SK-N-SH treated with all-trans-retinoic acid at 6 μM for 48 hours (cell line): ENCODE data around the gene ATP13A2.

Experiments
- ATAC-seq: fragments of 200-7000 bp; cut with Tn5 transposase; 3 replicates; pipeline ENCODE4 v1.9.1; 2020; ENCODE audit warnings: mild to moderate bottlenecking, moderate library complexity
- ARNTL ChIP-seq: fragments of 450-650 bp; formaldehyde crosslinking; IDR thresholded peaks from 2 replicates; pipeline ENCODE4 v1.5.0; 2020; ENCODE audit warnings: low read depth, mild to moderate bottlenecking, moderate library complexity, borderline replicate concordance
- BACH2 ChIP-seq: fragments of 250-450 bp; sonication (Bioruptor Pico); IDR thresholded peaks from 2 replicates; pipeline ENCODE4 v1.9.0; 2021; ENCODE audit warnings: mild to moderate bottlenecking, borderline replicate concordance
- CSDC2 ChIP-seq: fragments of 250-450 bp; sonication (Bioruptor Pico); IDR thresholded peaks from 2 replicates; pipeline ENCODE4 v1.5.0; 2020; ENCODE audit warnings: mild to moderate bottlenecking, moderate library complexity
- ESRRG ChIP-seq: fragments of 250-450 bp; sonication (Bioruptor Pico); IDR thresholded peaks from 2 replicates; pipeline ENCODE4 v1.6.1; 2021; ENCODE audit warnings: mild to moderate bottlenecking
- GLIS3 ChIP-seq: fragments of 250-450 bp; sonication (Bioruptor Pico); IDR thresholded peaks from 2 replicates; pipeline ENCODE4 v1.5.0; 2020; ENCODE audit warnings: mild to moderate bottlenecking, moderate library complexity
- ISL1 ChIP-seq: fragments of 250-450 bp; sonication (Bioruptor Pico); IDR thresholded peaks from 2 replicates; pipeline ENCODE4 v2.1.2; 2022; ENCODE audit warnings: mild to moderate bottlenecking, moderate library complexity
- OSR1 ChIP-seq: fragments of 250-450 bp; sonication (Bioruptor Pico); IDR thresholded peaks from 2 replicates; pipeline ENCODE4 v1.8.0; 2022; ENCODE audit warnings: moderate library complexity, mild to moderate bottlenecking, inconsistent platforms
- PPARA ChIP-seq: fragments of 250-450 bp; sonication (Bioruptor Pico); IDR thresholded peaks from 2 replicates; pipeline ENCODE4 v1.5.0; 2020; ENCODE audit warnings: mild to moderate bottlenecking, borderline replicate concordance
- RARB ChIP-seq: fragments of 250-450 bp; sonication (Bioruptor Pico); IDR thresholded peaks from 2 replicates; pipeline ENCODE4 v1.8.0; 2021; ENCODE audit warnings: mild to moderate bottlenecking, moderate library complexity
- SNAI2 ChIP-seq: fragments of 250-450 bp; sonication (Bioruptor Pico); IDR thresholded peaks from 2 replicates; pipeline ENCODE4 v1.5.0; 2020; ENCODE audit warnings: mild to moderate bottlenecking, moderate library complexity
- TCF4 ChIP-seq: fragments of 250-450 bp; sonication (Bioruptor Pico); IDR thresholded peaks from 2 replicates; pipeline ENCODE4 v1.8.0; 2021; ENCODE audit warnings: mild to moderate bottlenecking, moderate library complexity, borderline replicate concordance
- TOX ChIP-seq: fragments of 250-450 bp; sonication (Bioruptor Pico); IDR thresholded peaks from 2 replicates; pipeline ENCODE4 v1.8.0; 2021; ENCODE audit warnings: mild to moderate bottlenecking, moderate library complexity, borderline replicate concordance
- ZFP3 ChIP-seq: fragments of 250-450 bp; sonication (Bioruptor Pico); IDR thresholded peaks from 2 replicates; pipeline ENCODE4 v1.5.0; 2020; ENCODE audit warnings: mild to moderate bottlenecking, moderate library complexity
- ZNF565 ChIP-seq: fragments of 450-650 bp; formaldehyde crosslinking; conservative IDR thresholded peaks from 2 replicates; pipeline ENCODE4 v1.5.0; 2020; ENCODE audit warnings: low read depth, mild to moderate bottlenecking, moderate library complexity
- ZNF70 ChIP-seq: fragments of 450-650 bp; formaldehyde crosslinking; IDR thresholded peaks from 2 replicates; pipeline ENCODE4 v1.5.0; 2020; ENCODE audit warnings: mild to moderate bottlenecking, moderate library complexity
- ZNF8 ChIP-seq: fragments of 450-650 bp; formaldehyde crosslinking; IDR thresholded peaks from 2 replicates; pipeline ENCODE4 v1.5.0; 2020; ENCODE audit warnings: mild to moderate bottlenecking, moderate library complexity
- TF ChIP-seq, protein P1 (sequence below): fragments of 250-450 bp; sonication (Bioruptor Pico); IDR thresholded peaks from 2 replicates; pipeline ENCODE4 v1.8.0; 2020; ENCODE audit warnings: mild to moderate bottlenecking, moderate library complexity, borderline replicate concordance
- TF ChIP-seq, protein P2 (sequence below): fragments of 250-450 bp; sonication (Bioruptor Pico); IDR thresholded peaks from 2 replicates; pipeline ENCODE4 v1.8.0; 2021; ENCODE audit warnings: low read depth, mild to moderate bottlenecking, moderate library complexity, borderline replicate concordance
- TF ChIP-seq, protein P3 (sequence below): fragments of 250-450 bp; sonication (Bioruptor Pico); IDR thresholded peaks from 2 replicates; pipeline ENCODE4 v1.5.1; 2021; ENCODE audit warnings: mild to moderate bottlenecking, moderate library complexity
- TF ChIP-seq, protein P4 (sequence below): fragments of 250-450 bp; sonication (Bioruptor Pico); IDR thresholded peaks from 2 replicates; pipeline ENCODE4 v1.5.1; 2020; ENCODE audit warnings: low read depth, mild to moderate bottlenecking, moderate library complexity
- TF ChIP-seq, protein P5 (sequence below): fragments of 250-450 bp; sonication (Bioruptor Pico); IDR thresholded peaks from 2 replicates; pipeline ENCODE4 v1.5.0; 2020; ENCODE audit warnings: mild to moderate bottlenecking, moderate library complexity

The ATP13A2 gene

DNA sequence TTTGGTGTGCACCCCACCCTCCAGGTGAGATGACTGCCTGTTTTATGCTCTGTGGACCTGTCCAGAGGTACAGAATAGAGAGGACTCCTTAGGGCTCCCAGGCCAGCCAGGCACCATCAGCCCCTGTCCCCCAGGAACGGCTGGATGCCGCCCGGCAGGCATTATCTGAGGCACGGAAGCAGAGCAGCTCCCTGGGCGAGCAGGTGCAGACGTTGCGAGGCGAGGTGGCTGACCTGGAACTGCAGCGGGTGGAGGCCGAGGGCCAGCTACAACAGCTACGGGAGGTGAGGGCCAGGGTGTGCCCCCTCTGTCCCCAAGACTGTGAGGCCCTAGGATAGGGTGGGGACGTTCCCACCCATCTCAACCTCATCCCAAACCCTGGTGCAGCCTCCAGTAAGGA, 42.1 kb downstream of the ATP13A2 start:
- TF ChIP-seq GLIS3 (CRISPR knock-in tag) (no peak), OSR1 (CRISPR knock-in tag) (no peak), ISL1 (CRISPR knock-in tag) (no peak), ZNF8 (no peak), TCF4 (CRISPR knock-in tag) (no peak), ZFP3 (no peak), BACH2 (CRISPR knock-in tag) (no peak), ZNF565 (CRISPR knock-in tag) (no peak), ARNTL (CRISPR knock-in tag) (no peak), SNAI2 (CRISPR knock-in tag) (no peak), ESRRG (CRISPR knock-in tag) (no peak), RARB (no peak), ZNF70 (CRISPR knock-in tag) (no peak)
- TF ChIP-seq, protein P1, sequence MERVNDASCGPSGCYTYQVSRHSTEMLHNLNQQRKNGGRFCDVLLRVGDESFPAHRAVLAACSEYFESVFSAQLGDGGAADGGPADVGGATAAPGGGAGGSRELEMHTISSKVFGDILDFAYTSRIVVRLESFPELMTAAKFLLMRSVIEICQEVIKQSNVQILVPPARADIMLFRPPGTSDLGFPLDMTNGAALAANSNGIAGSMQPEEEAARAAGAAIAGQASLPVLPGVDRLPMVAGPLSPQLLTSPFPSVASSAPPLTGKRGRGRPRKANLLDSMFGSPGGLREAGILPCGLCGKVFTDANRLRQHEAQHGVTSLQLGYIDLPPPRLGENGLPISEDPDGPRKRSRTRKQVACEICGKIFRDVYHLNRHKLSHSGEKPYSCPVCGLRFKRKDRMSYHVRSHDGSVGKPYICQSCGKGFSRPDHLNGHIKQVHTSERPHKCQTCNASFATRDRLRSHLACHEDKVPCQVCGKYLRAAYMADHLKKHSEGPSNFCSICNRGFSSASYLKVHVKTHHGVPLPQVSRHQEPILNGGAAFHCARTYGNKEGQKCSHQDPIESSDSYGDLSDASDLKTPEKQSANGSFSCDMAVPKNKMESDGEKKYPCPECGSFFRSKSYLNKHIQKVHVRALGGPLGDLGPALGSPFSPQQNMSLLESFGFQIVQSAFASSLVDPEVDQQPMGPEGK (CRISPR knock-in tag), result no peak
- TF ChIP-seq, protein P2, sequence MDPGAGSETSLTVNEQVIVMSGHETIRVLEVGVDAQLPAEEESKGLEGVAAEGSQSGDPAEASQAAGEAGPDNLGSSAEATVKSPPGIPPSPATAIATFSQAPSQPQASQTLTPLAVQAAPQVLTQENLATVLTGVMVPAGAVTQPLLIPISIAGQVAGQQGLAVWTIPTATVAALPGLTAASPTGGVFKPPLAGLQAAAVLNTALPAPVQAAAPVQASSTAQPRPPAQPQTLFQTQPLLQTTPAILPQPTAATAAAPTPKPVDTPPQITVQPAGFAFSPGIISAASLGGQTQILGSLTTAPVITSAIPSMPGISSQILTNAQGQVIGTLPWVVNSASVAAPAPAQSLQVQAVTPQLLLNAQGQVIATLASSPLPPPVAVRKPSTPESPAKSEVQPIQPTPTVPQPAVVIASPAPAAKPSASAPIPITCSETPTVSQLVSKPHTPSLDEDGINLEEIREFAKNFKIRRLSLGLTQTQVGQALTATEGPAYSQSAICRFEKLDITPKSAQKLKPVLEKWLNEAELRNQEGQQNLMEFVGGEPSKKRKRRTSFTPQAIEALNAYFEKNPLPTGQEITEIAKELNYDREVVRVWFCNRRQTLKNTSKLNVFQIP (CRISPR knock-in tag), result no peak
- TF ChIP-seq, protein P3, sequence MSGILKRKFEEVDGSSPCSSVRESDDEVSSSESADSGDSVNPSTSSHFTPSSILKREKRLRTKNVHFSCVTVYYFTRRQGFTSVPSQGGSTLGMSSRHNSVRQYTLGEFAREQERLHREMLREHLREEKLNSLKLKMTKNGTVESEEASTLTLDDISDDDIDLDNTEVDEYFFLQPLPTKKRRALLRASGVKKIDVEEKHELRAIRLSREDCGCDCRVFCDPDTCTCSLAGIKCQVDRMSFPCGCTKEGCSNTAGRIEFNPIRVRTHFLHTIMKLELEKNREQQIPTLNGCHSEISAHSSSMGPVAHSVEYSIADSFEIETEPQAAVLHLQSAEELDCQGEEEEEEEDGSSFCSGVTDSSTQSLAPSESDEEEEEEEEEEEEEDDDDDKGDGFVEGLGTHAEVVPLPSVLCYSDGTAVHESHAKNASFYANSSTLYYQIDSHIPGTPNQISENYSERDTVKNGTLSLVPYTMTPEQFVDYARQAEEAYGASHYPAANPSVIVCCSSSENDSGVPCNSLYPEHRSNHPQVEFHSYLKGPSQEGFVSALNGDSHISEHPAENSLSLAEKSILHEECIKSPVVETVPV, result no peak
- TF ChIP-seq, protein P4, sequence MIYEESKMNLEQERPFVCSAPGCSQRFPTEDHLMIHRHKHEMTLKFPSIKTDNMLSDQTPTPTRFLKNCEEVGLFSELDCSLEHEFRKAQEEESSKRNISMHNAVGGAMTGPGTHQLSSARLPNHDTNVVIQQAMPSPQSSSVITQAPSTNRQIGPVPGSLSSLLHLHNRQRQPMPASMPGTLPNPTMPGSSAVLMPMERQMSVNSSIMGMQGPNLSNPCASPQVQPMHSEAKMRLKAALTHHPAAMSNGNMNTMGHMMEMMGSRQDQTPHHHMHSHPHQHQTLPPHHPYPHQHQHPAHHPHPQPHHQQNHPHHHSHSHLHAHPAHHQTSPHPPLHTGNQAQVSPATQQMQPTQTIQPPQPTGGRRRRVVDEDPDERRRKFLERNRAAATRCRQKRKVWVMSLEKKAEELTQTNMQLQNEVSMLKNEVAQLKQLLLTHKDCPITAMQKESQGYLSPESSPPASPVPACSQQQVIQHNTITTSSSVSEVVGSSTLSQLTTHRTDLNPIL (CRISPR knock-in tag), result no peak
- TF ChIP-seq, protein P5, sequence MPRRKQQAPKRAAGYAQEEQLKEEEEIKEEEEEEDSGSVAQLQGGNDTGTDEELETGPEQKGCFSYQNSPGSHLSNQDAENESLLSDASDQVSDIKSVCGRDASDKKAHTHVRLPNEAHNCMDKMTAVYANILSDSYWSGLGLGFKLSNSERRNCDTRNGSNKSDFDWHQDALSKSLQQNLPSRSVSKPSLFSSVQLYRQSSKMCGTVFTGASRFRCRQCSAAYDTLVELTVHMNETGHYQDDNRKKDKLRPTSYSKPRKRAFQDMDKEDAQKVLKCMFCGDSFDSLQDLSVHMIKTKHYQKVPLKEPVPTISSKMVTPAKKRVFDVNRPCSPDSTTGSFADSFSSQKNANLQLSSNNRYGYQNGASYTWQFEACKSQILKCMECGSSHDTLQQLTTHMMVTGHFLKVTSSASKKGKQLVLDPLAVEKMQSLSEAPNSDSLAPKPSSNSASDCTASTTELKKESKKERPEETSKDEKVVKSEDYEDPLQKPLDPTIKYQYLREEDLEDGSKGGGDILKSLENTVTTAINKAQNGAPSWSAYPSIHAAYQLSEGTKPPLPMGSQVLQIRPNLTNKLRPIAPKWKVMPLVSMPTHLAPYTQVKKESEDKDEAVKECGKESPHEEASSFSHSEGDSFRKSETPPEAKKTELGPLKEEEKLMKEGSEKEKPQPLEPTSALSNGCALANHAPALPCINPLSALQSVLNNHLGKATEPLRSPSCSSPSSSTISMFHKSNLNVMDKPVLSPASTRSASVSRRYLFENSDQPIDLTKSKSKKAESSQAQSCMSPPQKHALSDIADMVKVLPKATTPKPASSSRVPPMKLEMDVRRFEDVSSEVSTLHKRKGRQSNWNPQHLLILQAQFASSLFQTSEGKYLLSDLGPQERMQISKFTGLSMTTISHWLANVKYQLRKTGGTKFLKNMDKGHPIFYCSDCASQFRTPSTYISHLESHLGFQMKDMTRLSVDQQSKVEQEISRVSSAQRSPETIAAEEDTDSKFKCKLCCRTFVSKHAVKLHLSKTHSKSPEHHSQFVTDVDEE (CRISPR knock-in tag), result no peak
- no peak for ATAC-seq

DNA sequence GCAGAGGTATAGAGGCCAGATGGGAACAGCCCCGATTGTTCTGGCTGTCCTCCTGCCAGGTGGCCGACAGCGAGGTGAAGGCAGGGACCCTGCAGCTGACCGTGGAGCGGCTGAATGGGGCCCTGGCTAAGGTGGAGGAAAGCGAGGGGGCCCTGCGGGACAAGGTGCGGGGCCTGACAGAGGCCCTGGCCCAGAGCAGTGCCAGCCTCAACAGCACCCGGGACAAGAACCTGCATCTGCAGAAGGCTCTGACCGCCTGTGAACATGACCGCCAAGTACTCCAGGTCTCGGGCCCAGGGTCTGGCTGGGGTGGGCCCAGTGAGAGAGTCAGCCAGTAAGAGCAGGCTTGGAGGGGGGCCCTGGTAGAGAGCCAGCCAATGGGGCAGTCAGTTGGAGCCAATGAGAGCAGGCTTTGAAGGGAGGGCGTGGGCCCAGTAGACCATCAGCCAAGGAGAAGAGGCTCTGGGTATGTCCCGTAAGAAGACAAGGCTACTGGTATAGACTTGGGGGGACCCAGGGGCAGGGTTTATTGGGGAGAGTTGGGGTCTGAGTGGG, 42.6 kb downstream of the ATP13A2 start:
- ATAC-seq, result no peak
- TF ChIP-seq CSDC2 (CRISPR knock-in tag) (no peak), BACH2 (CRISPR knock-in tag) (no peak), GLIS3 (CRISPR knock-in tag) (no peak), PPARA (no peak), TCF4 (CRISPR knock-in tag) (no peak), TOX (no peak), OSR1 (CRISPR knock-in tag) (no peak), RARB (no peak), ARNTL (CRISPR knock-in tag) (no peak), ISL1 (CRISPR knock-in tag) (no peak), SNAI2 (CRISPR knock-in tag) (no peak)
- TF ChIP-seq, protein P4 (CRISPR knock-in tag), result no peak
- TF ChIP-seq, protein P2 (CRISPR knock-in tag), result no peak
- TF ChIP-seq, protein P5 (CRISPR knock-in tag), result no peak
- TF ChIP-seq, protein P3, result no peak
